Astrocyte (in vitro differentiated cells and primary cell): ENCODE data around the gene TAGLN. TPM values are rescaled to one million over a fixed set of nuclear protein-coding genes. Genes with fewer than 3 reads are reported as not detected.
A peak's percentile ranks its signal among the peaks of the same experiment; 100 is the strongest.

ENCODE experiments used
- DNase-seq: peaks from one replicate; pipeline ENCODE4 v3.0.0-alpha.2; 2010; ENCODE audit warnings: low read depth
- FAIRE-seq: peaks from 2 replicates; lab custom pipeline; 2011; peaks lifted over from hg19 to GRCh38; lab: Jason Lieb, UNC
- H2AFZ ChIP-seq: 2 replicates; pipeline ENCODE4 v1.6.0; 2012; ENCODE audit warnings: low read depth, low read length, inconsistent platforms
- H3K27ac ChIP-seq: 2 replicates; pipeline ENCODE4 v1.5.1; 2011; ENCODE audit warnings: low read depth, low read length, inconsistent platforms
- H3K27me3 ChIP-seq: 2 replicates; pipeline ENCODE4 v1.6.0; 2011; ENCODE audit warnings: low read length, inconsistent platforms; ENCODE audit not compliant: insufficient read depth
- H3K36me3 ChIP-seq: 2 replicates; pipeline ENCODE4 v1.5.1; 2011; ENCODE audit warnings: low read length, inconsistent platforms; ENCODE audit not compliant: insufficient read depth
- H3K4me1 ChIP-seq: 2 replicates; pipeline ENCODE4 v1.5.1; 2011; ENCODE audit warnings: low read length, inconsistent platforms; ENCODE audit not compliant: insufficient read depth
- H3K4me2 ChIP-seq: 2 replicates; pipeline ENCODE4 v1.6.0; 2012; ENCODE audit warnings: low read length, inconsistent platforms
- H3K4me3 ChIP-seq: 2 replicates; pipeline ENCODE4 v1.5.1; 2011; ENCODE audit warnings: low read depth, mild to moderate bottlenecking, low read length, inconsistent platforms; ENCODE audit not compliant: insufficient read depth
- H3K79me2 ChIP-seq: 2 replicates; pipeline ENCODE4 v1.6.0; 2012; ENCODE audit warnings: mild to moderate bottlenecking, low read length, inconsistent platforms; ENCODE audit not compliant: insufficient read depth
- H3K9ac ChIP-seq: 2 replicates; pipeline ENCODE4 v1.6.0; 2012; ENCODE audit warnings: mild to moderate bottlenecking, low read length, inconsistent platforms
- H3K9me3 ChIP-seq: 2 replicates; pipeline ENCODE4 v1.5.1; 2012; ENCODE audit warnings: low read depth, mild to moderate bottlenecking, low read length, inconsistent platforms; ENCODE audit not compliant: insufficient read depth
- H4K20me1 ChIP-seq: 2 replicates; pipeline ENCODE4 v1.6.0; 2012; ENCODE audit warnings: low read length, inconsistent platforms; ENCODE audit not compliant: insufficient read depth
- H3K27ac Mint-ChIP-seq: one replicate; pipeline ENCODE4 v1.8.0; 2021; ENCODE audit warnings: mild to moderate bottlenecking, mixed read lengths; ENCODE audit not compliant: unreplicated experiment
- H3K27me3 Mint-ChIP-seq: one replicate; pipeline ENCODE4 v1.8.0; 2021; ENCODE audit warnings: low read depth, mixed read lengths; ENCODE audit not compliant: unreplicated experiment
- H3K36me3 Mint-ChIP-seq: one replicate; pipeline ENCODE4 v1.8.0; 2021; ENCODE audit warnings: low read depth, mixed read lengths; ENCODE audit not compliant: unreplicated experiment
- H3K4me1 Mint-ChIP-seq: one replicate; pipeline ENCODE4 v1.8.0; 2021; ENCODE audit warnings: low read depth, mixed read lengths; ENCODE audit not compliant: unreplicated experiment
- H3K4me3 Mint-ChIP-seq: one replicate; pipeline ENCODE4 v1.8.0; 2021; ENCODE audit warnings: mild to moderate bottlenecking, moderate library complexity, mixed read lengths; ENCODE audit not compliant: unreplicated experiment
- H3K9me3 Mint-ChIP-seq: one replicate; pipeline ENCODE4 v1.8.0; 2021; ENCODE audit warnings: mild to moderate bottlenecking, mixed read lengths; ENCODE audit not compliant: unreplicated experiment
- CTCF ChIP-seq: IDR thresholded peaks from 2 replicates; pipeline ENCODE4 v1.5.1; 2011; ENCODE audit warnings: low read depth, mild to moderate bottlenecking, inconsistent platforms, low read length, moderate library complexity; ENCODE audit not compliant: insufficient read depth
- EZH2 ChIP-seq: IDR thresholded peaks from 2 replicates; pipeline ENCODE4 v1.6.1; 2012; ENCODE audit warnings: mild to moderate bottlenecking, low read length, inconsistent platforms; ENCODE audit not compliant: insufficient read depth
- total RNA-seq: library from RNA; stranded (reverse); gene quantifications from 2 replicates; pipeline ENCODE4 v1.2.1, GENCODE V29; 2021

The TAGLN gene
- total RNA-seq, 1 donor from 2014 or later = 4,004 TPM

- no peak for FAIRE-seq
- no peaks in the 10 kb centered on the region for H3K9me3 ChIP-seq
Measured at GRCh38 chr11:117230286-117230961, 31.3 kb downstream of the TAGLN start.

GRCh38 chr11:117230999-117231841 lies 32.0 kb downstream of the TAGLN start:
- H3K27ac Mint-ChIP-seq = peak overlapping the region; percentile 88
- H3K4me2 ChIP-seq = peak overlapping the region; percentile 93
- no peaks in the 10 kb centered on the region for H3K27me3 Mint-ChIP-seq
- no peaks in the 10 kb centered on the region for H3K9me3 Mint-ChIP-seq
- H3K36me3 Mint-ChIP-seq = peaks cover 8% of the 10 kb centered on the region
- peaks cover 62% of the 10 kb centered on the region for H3K79me2 ChIP-seq
- peak overlapping the region; percentile 98 for H3K4me3 Mint-ChIP-seq
- H3K4me1 ChIP-seq = peaks cover 24% of the 10 kb centered on the region
- H3K4me1 Mint-ChIP-seq = peaks cover 24% of the 10 kb centered on the region
- FAIRE-seq = no peak
- H4K20me1 ChIP-seq = peaks cover 36% of the 10 kb centered on the region
- H3K27me3 ChIP-seq = no peaks in the 10 kb centered on the region
- DNase-seq = no peak
- H2AFZ ChIP-seq = peak overlapping the region; percentile 90
- peak overlapping the region; percentile 83 for H3K4me3 ChIP-seq
- peaks cover 21% of the 10 kb centered on the region for H3K36me3 ChIP-seq
- TF ChIP-seq EZH2 (no peak), CTCF (no peak)
- H3K27ac ChIP-seq = peak overlapping the region; percentile 83
- H3K9me3 ChIP-seq = no peaks in the 10 kb centered on the region
- peak overlapping the region; percentile 90 for H3K9ac ChIP-seq

More at GRCh38 chr11:117230286-117230961, 31.3 kb downstream of the TAGLN start:
- Mint-ChIP-seq H3K27me3 (no peaks in the 10 kb centered on the region), H3K27ac (peak overlapping the region; percentile 42), H3K4me3 (peak overlapping the region; percentile 98), H3K4me1 (peaks cover 24% of the 10 kb centered on the region), H3K36me3 (peaks cover 8% of the 10 kb centered on the region), H3K9me3 (no peaks in the 10 kb centered on the region)
- Histone ChIP-seq H3K27ac (peak overlapping the region; percentile 15), H3K4me1 (peaks cover 24% of the 10 kb centered on the region), H3K9ac (peak overlapping the region; percentile 90), H3K27me3 (no peaks in the 10 kb centered on the region), H3K79me2 (peaks cover 58% of the 10 kb centered on the region), H3K4me2 (peak overlapping the region; percentile 93), H3K36me3 (peaks cover 24% of the 10 kb centered on the region), H3K4me3 (peak overlapping the region; percentile 83), H4K20me1 (peaks cover 36% of the 10 kb centered on the region), H2AFZ (no peak overlapping the region)
- no peak for TF ChIP-seq EZH2
- no peak for TF ChIP-seq CTCF
- DNase-seq = no peak
